H1 (cell line): ENCODE results near the gene SLC2A4RG. TPM values are rescaled to one million over a fixed set of nuclear protein-coding genes. Genes with fewer than 3 reads are reported as not detected.

Experiments
- CTCF ChIA-PET: fragments of 300-600 bp; sonication (Branson Sonifier 250); formaldehyde crosslinking; loops from one replicate; lab custom pipeline; 2021; ENCODE audit not compliant: partially characterized antibody; lab: Charles Lee
- POLR2A ChIA-PET: fragments of 300-600 bp; sonication (Branson Sonifier 250); formaldehyde crosslinking; loops from one replicate; lab custom pipeline; 2021; ENCODE audit warnings: inconsistent platforms; ENCODE audit not compliant: partially characterized antibody; lab: Charles Lee
- DNase-seq, 2 experiments: peaks; one replicate each; pipeline versions ENCODE4 v3.0.0 to v3.0.0-alpha.2; 2010 to 2022; ENCODE audit warnings: low spot score in 2 of 2, low read depth in 1 of 2, mixed read lengths in 1 of 2
- FAIRE-seq: peaks from 2 replicates; lab custom pipeline; 2011; peaks lifted over from hg19 to GRCh38; lab: Jason Lieb, UNC
- H2AFZ ChIP-seq: 2 replicates; pipeline ENCODE4 v1.8.1; 2012; ENCODE audit warnings: low read length, inconsistent platforms
- H2AK5ac ChIP-seq: 2 replicates; pipeline ENCODE4 v1.6.1; 2013; ENCODE audit warnings: low read depth, low read length
- H2BK120ac ChIP-seq: replicated peaks from 2 replicates; pipeline ENCODE3; 2013; ENCODE audit warnings: low read depth, low read length, inconsistent platforms
- H2BK12ac ChIP-seq: 2 replicates; pipeline ENCODE4 v1.6.1; 2013; ENCODE audit warnings: low read depth, low read length
- H2BK15ac ChIP-seq: 2 replicates; pipeline ENCODE4 v1.6.1; 2013; ENCODE audit warnings: low read length
- H2BK20ac ChIP-seq: 2 replicates; pipeline ENCODE4 v1.6.1; 2013; ENCODE audit warnings: low read length
- H2BK5ac ChIP-seq: 2 replicates; pipeline ENCODE4 v1.6.1; 2013; ENCODE audit warnings: low read depth, low read length
- H3K14ac ChIP-seq: 2 replicates; pipeline ENCODE4 v1.6.1; 2013; ENCODE audit warnings: inconsistent platforms; ENCODE audit not compliant: insufficient read length
- H3K18ac ChIP-seq: 2 replicates; pipeline ENCODE4 v1.6.1; 2013; ENCODE audit warnings: low read length; ENCODE audit errors: extremely low read depth
- H3K23ac ChIP-seq: 2 replicates; pipeline ENCODE4 v1.6.1; 2013; ENCODE audit warnings: inconsistent platforms; ENCODE audit not compliant: insufficient read length
- H3K23me2 ChIP-seq: 2 replicates; pipeline ENCODE4 v1.6.1; 2013; ENCODE audit warnings: low read depth, low read length
- H3K27ac ChIP-seq: 2 replicates; pipeline ENCODE4 v1.6.1; 2011; ENCODE audit warnings: low read depth, low read length, inconsistent platforms
- H3K27me3 ChIP-seq, 4 experiments: replicated peaks in 1 of 4; 1 replicate in 1 of 4; 2 replicates in 3 of 4; pipeline versions ENCODE4 v1.6.1 to v1.8.1; 2011 to 2013; ENCODE audit warnings: low read length in 3 of 4, mild to moderate bottlenecking in 3 of 4, inconsistent platforms in 2 of 4, mixed read lengths in 2 of 4, moderate library complexity in 1 of 4; ENCODE audit not compliant: control insufficient read depth in 3 of 4, insufficient read depth in 3 of 4; ENCODE audit errors: extremely low read depth in 1 of 4
- H3K36me3 ChIP-seq, 4 experiments: 2 replicates each; pipeline versions ENCODE4 v1.6.1 to v1.8.1; 2011 to 2013; ENCODE audit warnings: mild to moderate bottlenecking in 4 of 4, low read length in 3 of 4, moderate library complexity in 2 of 4, control low read depth in 1 of 4, inconsistent platforms in 1 of 4; ENCODE audit not compliant: insufficient read depth in 4 of 4, control insufficient read depth in 2 of 4
- H3K4ac ChIP-seq: replicated peaks from 2 replicates; pipeline ENCODE3; 2013; ENCODE audit warnings: low read length, low read depth, mixed read lengths, inconsistent platforms; ENCODE audit not compliant: insufficient read length
- H3K4me1 ChIP-seq, 4 experiments: replicated peaks in 1 of 4; 1 replicate in 1 of 4; 2 replicates in 3 of 4; pipeline versions ENCODE4 v1.6.1 to v1.8.1; 2011 to 2013; ENCODE audit warnings: low read length in 3 of 4, inconsistent platforms in 2 of 4, mixed read lengths in 1 of 4; ENCODE audit not compliant: insufficient read depth in 4 of 4, control insufficient read depth in 3 of 4
- H3K4me2 ChIP-seq, 2 experiments: 2 replicates each; pipeline versions ENCODE4 v1.6.1 to v1.8.1; 2011 to 2013; ENCODE audit warnings: low read depth in 2 of 2, low read length in 2 of 2, control low read depth in 1 of 2, inconsistent platforms in 1 of 2, mild to moderate bottlenecking in 1 of 2; ENCODE audit not compliant: insufficient read depth in 1 of 2
- H3K4me3 ChIP-seq, 4 experiments: fragments of 200-600, 300-600 bp in 1 of 4; sonication (generic), shearing (Covaris generic), sonication (Bioruptor Twin) in 1 of 4; 2 replicates each; pipeline versions ENCODE4 v1.5.1 to v1.8.1; 2011 to 2016; ENCODE audit warnings: low read length in 4 of 4, low read depth in 3 of 4, control low read depth in 2 of 4, inconsistent platforms in 2 of 4, mild to moderate bottlenecking in 2 of 4, mixed read lengths in 1 of 4, moderate library complexity in 1 of 4; ENCODE audit not compliant: insufficient read depth in 2 of 4; ENCODE audit errors: extremely low read depth in 1 of 4
- H3K56ac ChIP-seq: replicated peaks from 2 replicates; pipeline ENCODE3; 2013; ENCODE audit warnings: low read depth, mild to moderate bottlenecking, mixed read lengths, low read length, inconsistent platforms; ENCODE audit not compliant: insufficient read length
- H3K79me1 ChIP-seq: 2 replicates; pipeline ENCODE4 v1.6.1; 2013; ENCODE audit warnings: low read depth, low read length, control low read depth
- H3K79me2 ChIP-seq, 2 experiments: 2 replicates each; pipeline versions ENCODE4 v1.6.1 to v1.8.1; 2012 to 2013; ENCODE audit warnings: low read length in 2 of 2, mild to moderate bottlenecking in 2 of 2, inconsistent platforms in 1 of 2; ENCODE audit not compliant: insufficient read depth in 2 of 2, control insufficient read depth in 1 of 2
- H3K9ac ChIP-seq, 4 experiments: replicated peaks in 1 of 4; 1 replicate in 1 of 4; 2 replicates in 3 of 4; pipeline versions ENCODE4 v1.6.1 to v1.8.1; 2011 to 2013; ENCODE audit warnings: low read depth in 3 of 4, low read length in 3 of 4, control low read depth in 2 of 4, mild to moderate bottlenecking in 2 of 4, moderate library complexity in 2 of 4, inconsistent platforms in 1 of 4; ENCODE audit errors: extremely low read depth in 1 of 4
- H3K9me3 ChIP-seq, 2 experiments: 2 replicates each; pipeline versions ENCODE4 v1.6.1 to v1.8.1; 2012 to 2013; ENCODE audit warnings: mild to moderate bottlenecking in 2 of 2, moderate library complexity in 2 of 2, control low read depth in 1 of 2, inconsistent platforms in 1 of 2, low read depth in 1 of 2, low read length in 1 of 2, mixed read lengths in 1 of 2; ENCODE audit not compliant: insufficient read depth in 2 of 2
- H4K20me1 ChIP-seq, 2 experiments: replicated peaks in 1 of 2; 2 replicates each; pipeline versions ENCODE3 to v1.8.1; 2011 to 2013; ENCODE audit warnings: inconsistent platforms in 2 of 2, low read length in 2 of 2, mild to moderate bottlenecking in 1 of 2; ENCODE audit not compliant: insufficient read depth in 2 of 2, control insufficient read depth in 1 of 2
- H4K5ac ChIP-seq: 2 replicates; pipeline ENCODE4 v1.6.1; 2013; ENCODE audit warnings: low read length, low read depth, mixed read lengths, inconsistent platforms; ENCODE audit not compliant: insufficient read length
- H4K8ac ChIP-seq: 2 replicates; pipeline ENCODE4 v1.8.0; 2013; ENCODE audit warnings: mild to moderate bottlenecking, moderate library complexity, low read length, inconsistent platforms; ENCODE audit not compliant: insufficient read depth; ENCODE audit errors: extremely low read depth
- H4K91ac ChIP-seq: replicated peaks from 2 replicates; pipeline ENCODE3; 2013; ENCODE audit warnings: low read length, mixed read lengths, inconsistent platforms; ENCODE audit not compliant: insufficient read length
- CBX8 ChIP-seq: fragments of 300-800, 300-1000 bp; sonication (generic); IDR thresholded peaks from 2 replicates; pipeline ENCODE4 v1.7.1; 2016; ENCODE audit warnings: low read depth, low read length, borderline replicate concordance
- JUN ChIP-seq: IDR thresholded peaks from 2 replicates; pipeline ENCODE4 v1.6.1; 2011; ENCODE audit warnings: low read depth, mild to moderate bottlenecking, improper control_type of control experiment, low read length
- KDM1A ChIP-seq: fragments of 200-600, 300-600 bp; sonication (generic); IDR thresholded peaks from 2 replicates; pipeline ENCODE4 v1.7.1; 2016; ENCODE audit warnings: mild to moderate bottlenecking, low read length, borderline replicate concordance
- POLR2A ChIP-seq, 2 experiments: IDR thresholded peaks; 1 replicate in 1 of 2; 2 replicates in 1 of 2; pipeline ENCODE4 v1.6.1; 2011; ENCODE audit warnings: low read depth in 2 of 2, low read length in 2 of 2, mild to moderate bottlenecking in 2 of 2; ENCODE audit errors: control extremely low read depth in 1 of 2
- SIN3A ChIP-seq, 2 experiments: IDR thresholded peaks in 1 of 2; conservative IDR thresholded peaks in 1 of 2; 2 replicates each; pipeline ENCODE4 v1.6.1; 2011 to 2012; ENCODE audit warnings: low read length in 2 of 2, improper control_type of control experiment in 1 of 2, low read depth in 1 of 2, mild to moderate bottlenecking in 1 of 2
- SP4 ChIP-seq: IDR thresholded peaks from 2 replicates; pipeline ENCODE4 v1.6.1; 2012; ENCODE audit warnings: low read length, inconsistent platforms
- SRF ChIP-seq: IDR thresholded peaks from 2 replicates; pipeline ENCODE4 v1.6.1; 2011; ENCODE audit warnings: mild to moderate bottlenecking, low read depth, low read length, moderate library complexity
- TAF1 ChIP-seq: IDR thresholded peaks from 2 replicates; pipeline ENCODE4 v1.6.1; 2011; ENCODE audit warnings: mild to moderate bottlenecking, low read depth, low read length
- TAF7 ChIP-seq: optimal IDR thresholded peaks from 2 replicates; pipeline ENCODE3; 2011; ENCODE audit warnings: low read depth, mild to moderate bottlenecking, inconsistent platforms, low read length, moderate library complexity, borderline replicate concordance
- TBP ChIP-seq: IDR thresholded peaks from 2 replicates; pipeline ENCODE4 v1.6.1; 2011; ENCODE audit warnings: low read depth, low read length, improper control_type of control experiment
- TCF12 ChIP-seq: IDR thresholded peaks from 2 replicates; pipeline ENCODE4 v1.6.1; 2011; ENCODE audit warnings: low read depth, mild to moderate bottlenecking, low read length
- WGBS, 2 experiments: shearing (Covaris generic) in 1 of 2; methylation state at CpG; one replicate each; pipeline versions ENCODE4 v1.1.6 to v1.1.7; 2013 to 2015; ENCODE audit warnings: low lambda C conversion rate in 2 of 2, mixed read lengths in 2 of 2, inconsistent platforms in 1 of 2, low coverage in 1 of 2, missing lambda C conversion rate in 1 of 2; ENCODE audit not compliant: insufficient replicate concordance in 2 of 2, insufficient coverage in 1 of 2, insufficient read length in 1 of 2; ENCODE audit errors: extremely low coverage in 1 of 2, missing lambda C conversion rate in 1 of 2; 5-methylcytosine and 5-hydroxymethylcytosine counted together
- polyA plus RNA-seq, 7 experiments: library from polyadenylated mRNA; depleted of rRNA in 3 of 7; stranded (reverse) in 5 of 7; unstranded in 2 of 7; fragments of >200 nt in 5 of 7; fragments of 200-250 nt in 2 of 7; gene quantifications; 1 replicate in 5 of 7; 2 replicates in 1 of 7; 4 replicates in 1 of 7; pipeline versions ENCODE4 v1.2.1 to v1.2.3, GENCODE V29; 2011 to 2013; ENCODE audit warnings: missing spikeins in 2 of 7, mixed read lengths in 2 of 7
- total RNA-seq: library from RNA; stranded (reverse); fragmentation: NEBNext Ultra II Directional; extraction: Animal tissue kit (Norgen Biotek cat#: 25700); gene quantifications from 2 replicates; pipeline ENCODE4 v1.2.1, GENCODE V29; 2021
- TF ChIP-seq, protein P1 (sequence below): IDR thresholded peaks from 2 replicates; pipeline ENCODE4 v1.6.1; 2011; ENCODE audit warnings: low read length, improper control_type of control experiment

The SLC2A4RG gene
- total and polyA plus RNA-seq, 2 of the 8 experiments (the other 6 are each of a cell fraction or from before 2014, with no cell fraction given): 15.9 to 29.1 TPM

DNA sequence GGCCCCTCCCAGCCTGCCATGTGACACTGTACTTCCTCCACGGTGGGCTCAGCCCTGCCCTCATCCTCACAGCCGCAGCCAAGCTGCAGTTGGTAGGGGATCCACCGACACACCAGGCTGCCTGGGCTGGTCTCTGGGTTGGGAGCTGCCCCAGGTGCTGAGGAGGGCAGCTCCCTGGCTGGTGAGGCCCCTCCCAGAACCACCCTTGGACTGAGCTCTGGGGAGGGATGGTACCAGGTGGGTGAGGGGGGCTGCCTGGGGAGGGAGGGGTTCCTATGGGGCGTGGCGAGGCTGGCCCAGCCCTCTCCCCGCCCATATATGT is 43.3 kb upstream of the SLC2A4RG start:
- Histone ChIP-seq H4K91ac (peak overlapping the region; percentile 55), H2BK5ac (0 out of 2 replicates have a peak overlapping the region, but pooled peaks have one; percentile 60), H2BK12ac (no peak overlapping the region), H3K9me3 (no peaks in the 10 kb centered on the region; a peak in 1 of 4 replicates), H3K4ac (no peak overlapping the region), H2AK5ac (no peak overlapping the region), H3K27ac (no peak overlapping the region), H4K8ac (peak overlapping the region; percentile 72), H4K20me1 (peaks cover 0 to 15% of the 10 kb centered on the region in 2 experiments), H3K79me1 (no peaks in the 10 kb centered on the region), H3K18ac (no peak overlapping the region), H3K27me3 (no peaks in the 10 kb centered on the region), H2AFZ (no peak overlapping the region), H2BK120ac (no peak overlapping the region), H3K4me3 (peak overlapping the region in 1 of 4 experiments; percentile 45; a peak in 2 of 8 replicates), H4K5ac (no peak overlapping the region), H3K9ac (no peak overlapping the region), H3K79me2 (no peaks in the 10 kb centered on the region), H3K36me3 (peaks cover 0 to 3% (median 0%) of the 10 kb centered on the region in 4 experiments; a peak in 1 of 8 replicates), H3K14ac (no peak overlapping the region), H3K56ac (no peak overlapping the region), H3K4me2 (peak overlapping the region; percentile 58 to 65; a peak in 3 of 4 replicates), H2BK15ac (no peak overlapping the region), H2BK20ac (no peak overlapping the region), H3K23me2 (peaks cover 8% of the 10 kb centered on the region; the same call in 1 of the 2 replicates), H3K4me1 (peaks cover 0 to 12% (median 7%) of the 10 kb centered on the region in 4 experiments; a peak in 4 of 7 replicates), H3K23ac (no peak overlapping the region)
- CTCF ChIA-PET: interaction anchor here (0.6 to 1.1 kb wide), 4 partner anchors 11 to 1534 kb away, joined by 3 to 4 read pairs (median 3); partner anchors contain the start of genes ARFRP1, PTK6 and ZGPAT
- POLR2A ChIA-PET: interaction anchor here (0.8 to 4.2 kb wide), 11 partner anchors 8 to 198 kb away, joined by 3 to 49 read pairs (median 5); partner anchors contain the start of genes ARFRP1, LIME1, RTEL1 and ZGPAT
- FAIRE-seq (no peak), DNase-seq (peak in 1 of 2 experiments; percentile 69)
- 70% methylated on average over 3 of the region's 6 CpGs; no CpG with 5 or more reads in 1 of the 2 experiments for whole genome bisulfite sequencing, 2 experiments
- TF ChIP-seq SRF (no peak), TCF12 (no peak), POLR2A (IDR thresholded peaks at IDR 0.05; ENCODE audit: control extremely low read depth in 1 of 2, low read depth in 2 of 2, low read length in 2 of 2) (peak in 1 of 2 experiments; percentile 49; a peak in 1 of 3 replicates), KDM1A (peak; percentile 80; the same call in 1 of the 2 replicates), SP4 (no peak), TBP (0 out of 2 replicates have a peak, but pooled peaks have one; percentile 42), JUN (no peak), CBX8 (no peak), TAF7 (peak; percentile 18), TAF1 (peak; percentile 32; the same call in 1 of the 2 replicates), SIN3A (conservative IDR thresholded peaks at IDR 0.05 in 1 of 2, IDR thresholded peaks at IDR 0.05 in 1 of 2; ENCODE audit: low read depth in 1 of 2, low read length in 2 of 2) (peak; percentile 21 to 28; a peak in 1 of 4 replicates)
- TF ChIP-seq, protein P1, sequence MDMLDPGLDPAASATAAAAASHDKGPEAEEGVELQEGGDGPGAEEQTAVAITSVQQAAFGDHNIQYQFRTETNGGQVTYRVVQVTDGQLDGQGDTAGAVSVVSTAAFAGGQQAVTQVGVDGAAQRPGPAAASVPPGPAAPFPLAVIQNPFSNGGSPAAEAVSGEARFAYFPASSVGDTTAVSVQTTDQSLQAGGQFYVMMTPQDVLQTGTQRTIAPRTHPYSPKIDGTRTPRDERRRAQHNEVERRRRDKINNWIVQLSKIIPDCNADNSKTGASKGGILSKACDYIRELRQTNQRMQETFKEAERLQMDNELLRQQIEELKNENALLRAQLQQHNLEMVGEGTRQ: peak; percentile 52
